Neural cell (in vitro differentiated cells): ENCODE measurements around the gene RBM25. TPM values are rescaled to one million over a fixed set of nuclear protein-coding genes. Genes with fewer than 3 reads are reported as not detected.

Experiments
- H2AFZ ChIP-seq: fragments of 200-600, 300-800 bp; sonication (generic), shearing (Covaris generic); 2 replicates; pipeline ENCODE4 v1.6.0; 2014; ENCODE audit warnings: low read depth, mild to moderate bottlenecking, antibody characterized with exemption, low read length, moderate library complexity
- H3F3A ChIP-seq: fragments of 200-600 bp; shearing (Covaris generic); 2 replicates; pipeline ENCODE4 v1.6.1; 2016; ENCODE audit warnings: mild to moderate bottlenecking, moderate library complexity, mixed read lengths, antibody characterized with exemption, low read length; ENCODE audit not compliant: insufficient read depth, poor library complexity, severe bottlenecking
- H3K27ac ChIP-seq: fragments of 200-600, 300-800 bp; sonication (generic), shearing (Covaris generic); 2 replicates; pipeline ENCODE4 v1.5.1; 2014; ENCODE audit warnings: mild to moderate bottlenecking, low read length, moderate library complexity
- H3K27me3 ChIP-seq: fragments of 300-800, 200-600 bp; sonication (generic), shearing (Covaris generic); 2 replicates; pipeline ENCODE4 v1.6.0; 2014; ENCODE audit warnings: mild to moderate bottlenecking, low read depth, low read length, moderate library complexity; ENCODE audit not compliant: insufficient read depth
- H3K36me3 ChIP-seq: fragments of 300-800, 200-600 bp; sonication (generic), shearing (Covaris generic); 2 replicates; pipeline ENCODE4 v1.5.1; 2014; ENCODE audit warnings: mild to moderate bottlenecking, antibody characterized with exemption, low read length, moderate library complexity; ENCODE audit not compliant: insufficient read depth
- H3K4me2 ChIP-seq: fragments of 300-800, 200-600 bp; sonication (generic), shearing (Covaris generic); 2 replicates; pipeline ENCODE4 v1.6.0; 2014; ENCODE audit warnings: mild to moderate bottlenecking, low read length
- H3K4me3 ChIP-seq: fragments of 300-800, 200-600 bp; sonication (generic), shearing (Covaris generic); 2 replicates; pipeline ENCODE4 v1.5.1; 2014; ENCODE audit warnings: mild to moderate bottlenecking, low read length, moderate library complexity
- H3K79me2 ChIP-seq: fragments of 200-600 bp; shearing (Covaris generic); replicated peaks from 2 replicates; pipeline ENCODE4 v1.6.0; 2014; ENCODE audit warnings: mild to moderate bottlenecking, low read length, moderate library complexity; ENCODE audit not compliant: insufficient read depth
- H3K9ac ChIP-seq: fragments of 300-800, 200-600 bp; sonication (generic), shearing (Covaris generic); 2 replicates; pipeline ENCODE4 v1.6.1; 2016; ENCODE audit warnings: mild to moderate bottlenecking, low read length, mixed read lengths
- H3K9me2 ChIP-seq: fragments of 200-600 bp; shearing (Covaris generic); 2 replicates; pipeline ENCODE4 v1.6.1; 2016; ENCODE audit warnings: mild to moderate bottlenecking, low read length, mixed read lengths; ENCODE audit not compliant: insufficient read depth
- H3K9me3 ChIP-seq: fragments of 200-600, 300-800 bp; sonication (generic), shearing (Covaris generic); 2 replicates; pipeline ENCODE4 v1.6.1; 2016; ENCODE audit warnings: mild to moderate bottlenecking, mixed run types, low read length, moderate library complexity, mixed read lengths
- H4K20me1 ChIP-seq: fragments of 200-600 bp; shearing (Covaris generic); 2 replicates; pipeline ENCODE4 v1.6.1; 2016; ENCODE audit warnings: mild to moderate bottlenecking, mixed run types; ENCODE audit not compliant: insufficient read depth
- CTCF ChIP-seq: fragments of 450-650 bp; IDR thresholded peaks from 2 replicates; pipeline ENCODE4 v1.5.1; 2014; ENCODE audit warnings: antibody characterized with exemption, mild to moderate bottlenecking, moderate library complexity; ENCODE audit not compliant: poor library complexity, severe bottlenecking
- EP300 ChIP-seq: fragments of 450-650 bp; conservative IDR thresholded peaks from 2 replicates; pipeline ENCODE4 v1.6.1; 2014; ENCODE audit warnings: antibody characterized with exemption, mild to moderate bottlenecking, moderate library complexity; ENCODE audit not compliant: poor library complexity, severe bottlenecking
- EZH2 ChIP-seq: fragments of 200-600, 300-800 bp; shearing (Covaris generic), sonication (generic); IDR thresholded peaks from 2 replicates; pipeline ENCODE4 v1.6.1; 2014; ENCODE audit warnings: antibody characterized with exemption, low read length, borderline replicate concordance, mild to moderate bottlenecking; ENCODE audit not compliant: insufficient read depth, poor library complexity, severe bottlenecking
- MXI1 ChIP-seq: fragments of 450-650 bp; conservative IDR thresholded peaks from 2 replicates; pipeline ENCODE4 v1.6.1; 2014; ENCODE audit warnings: antibody characterized with exemption, mild to moderate bottlenecking; ENCODE audit not compliant: poor library complexity, severe bottlenecking
- POLR2AphosphoS5 ChIP-seq: IDR thresholded peaks from 2 replicates; pipeline ENCODE4 v1.6.1; 2012
- RAD21 ChIP-seq: fragments of 450-650 bp; conservative IDR thresholded peaks from 2 replicates; pipeline ENCODE4 v1.6.1; 2014; ENCODE audit warnings: antibody characterized with exemption, mild to moderate bottlenecking, moderate library complexity
- SMC3 ChIP-seq: fragments of 450-650 bp; conservative IDR thresholded peaks from 2 replicates; pipeline ENCODE4 v1.6.1; 2014; ENCODE audit warnings: antibody characterized with exemption, mild to moderate bottlenecking, moderate library complexity; ENCODE audit not compliant: poor library complexity
- TAF1 ChIP-seq: IDR thresholded peaks from 2 replicates; pipeline ENCODE4 v1.6.1; 2012; ENCODE audit warnings: low read depth
- polyA plus RNA-seq: library from polyadenylated mRNA; depleted of rRNA; stranded (reverse); fragments of >200 nt; gene quantifications from 2 replicates; pipeline ENCODE4 v1.2.3, GENCODE V29; 2014
- TF ChIP-seq, protein P1 (sequence below): IDR thresholded peaks from 2 replicates; pipeline ENCODE4 v1.6.1; 2012; ENCODE audit warnings: borderline replicate concordance

The RBM25 gene
- polyA plus RNA-seq, 1 donor from 2014 or later = 206 TPM

DNA sequence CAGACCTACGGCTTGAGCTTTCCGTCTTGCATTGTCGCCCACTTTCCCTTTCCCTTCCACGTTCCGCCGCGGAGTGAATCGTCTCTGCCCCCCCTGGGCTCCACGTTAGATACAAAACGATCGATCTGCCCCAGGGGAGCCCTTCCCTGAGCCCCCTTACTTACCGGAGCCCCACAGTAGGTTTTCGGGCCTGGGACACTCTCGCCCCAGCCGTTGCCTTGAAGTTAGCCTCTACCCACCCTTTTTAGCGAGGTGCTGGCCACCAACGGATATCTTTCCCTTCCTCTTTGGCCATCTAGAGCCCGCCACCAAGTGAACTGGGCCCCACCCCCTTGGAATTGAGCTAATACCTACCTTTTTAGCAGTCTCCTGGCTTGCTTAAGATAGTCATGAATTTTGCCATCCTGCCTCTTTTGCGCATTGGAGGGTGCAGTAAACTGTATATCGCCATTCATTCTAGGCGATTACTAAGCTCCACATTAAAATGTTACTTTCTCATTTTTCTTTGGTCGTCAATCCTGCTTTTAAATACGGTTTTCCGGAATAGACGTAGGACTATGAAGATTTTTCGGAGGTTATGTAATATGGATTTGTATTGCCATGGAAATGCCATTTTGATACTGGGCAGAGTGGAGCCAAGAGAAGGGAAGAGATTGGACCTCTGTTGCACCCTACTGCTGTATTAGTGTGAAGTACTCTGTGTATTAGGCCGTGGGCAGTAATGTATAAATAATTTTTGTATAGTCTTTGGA lies 764 bp downstream of the RBM25 start:
- peak overlapping the region; percentile 96 for H3K27ac ChIP-seq
- peaks cover 50% of the 10 kb centered on the region for H3K79me2 ChIP-seq
- H3K9me2 ChIP-seq = no peaks in the 10 kb centered on the region
- no peaks in the 10 kb centered on the region for H3K36me3 ChIP-seq
- peak overlapping the region; percentile 84 for H2AFZ ChIP-seq
- peaks cover 7% of the 10 kb centered on the region for H4K20me1 ChIP-seq
- peaks cover 12% of the 10 kb centered on the region for H3F3A ChIP-seq
- TF ChIP-seq RAD21 = no peak
- TF ChIP-seq TAF1 = no peak
- no peak for TF ChIP-seq EZH2
- no peak for TF ChIP-seq SMC3
- no peak for TF ChIP-seq POLR2AphosphoS5
- TF ChIP-seq, protein P1, sequence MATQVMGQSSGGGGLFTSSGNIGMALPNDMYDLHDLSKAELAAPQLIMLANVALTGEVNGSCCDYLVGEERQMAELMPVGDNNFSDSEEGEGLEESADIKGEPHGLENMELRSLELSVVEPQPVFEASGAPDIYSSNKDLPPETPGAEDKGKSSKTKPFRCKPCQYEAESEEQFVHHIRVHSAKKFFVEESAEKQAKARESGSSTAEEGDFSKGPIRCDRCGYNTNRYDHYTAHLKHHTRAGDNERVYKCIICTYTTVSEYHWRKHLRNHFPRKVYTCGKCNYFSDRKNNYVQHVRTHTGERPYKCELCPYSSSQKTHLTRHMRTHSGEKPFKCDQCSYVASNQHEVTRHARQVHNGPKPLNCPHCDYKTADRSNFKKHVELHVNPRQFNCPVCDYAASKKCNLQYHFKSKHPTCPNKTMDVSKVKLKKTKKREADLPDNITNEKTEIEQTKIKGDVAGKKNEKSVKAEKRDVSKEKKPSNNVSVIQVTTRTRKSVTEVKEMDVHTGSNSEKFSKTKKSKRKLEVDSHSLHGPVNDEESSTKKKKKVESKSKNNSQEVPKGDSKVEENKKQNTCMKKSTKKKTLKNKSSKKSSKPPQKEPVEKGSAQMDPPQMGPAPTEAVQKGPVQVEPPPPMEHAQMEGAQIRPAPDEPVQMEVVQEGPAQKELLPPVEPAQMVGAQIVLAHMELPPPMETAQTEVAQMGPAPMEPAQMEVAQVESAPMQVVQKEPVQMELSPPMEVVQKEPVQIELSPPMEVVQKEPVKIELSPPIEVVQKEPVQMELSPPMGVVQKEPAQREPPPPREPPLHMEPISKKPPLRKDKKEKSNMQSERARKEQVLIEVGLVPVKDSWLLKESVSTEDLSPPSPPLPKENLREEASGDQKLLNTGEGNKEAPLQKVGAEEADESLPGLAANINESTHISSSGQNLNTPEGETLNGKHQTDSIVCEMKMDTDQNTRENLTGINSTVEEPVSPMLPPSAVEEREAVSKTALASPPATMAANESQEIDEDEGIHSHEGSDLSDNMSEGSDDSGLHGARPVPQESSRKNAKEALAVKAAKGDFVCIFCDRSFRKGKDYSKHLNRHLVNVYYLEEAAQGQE = no peak
- TF ChIP-seq MXI1 = no peak
- TF ChIP-seq EP300 = no peak
- TF ChIP-seq CTCF = no peak
- peak overlapping the region; percentile 99 for H3K4me3 ChIP-seq
- no peaks in the 10 kb centered on the region for H3K27me3 ChIP-seq
- H3K4me2 ChIP-seq = peak overlapping the region; percentile 29
- peak overlapping the region; percentile 99 for H3K9ac ChIP-seq
- no peaks in the 10 kb centered on the region for H3K9me3 ChIP-seq

DNA sequence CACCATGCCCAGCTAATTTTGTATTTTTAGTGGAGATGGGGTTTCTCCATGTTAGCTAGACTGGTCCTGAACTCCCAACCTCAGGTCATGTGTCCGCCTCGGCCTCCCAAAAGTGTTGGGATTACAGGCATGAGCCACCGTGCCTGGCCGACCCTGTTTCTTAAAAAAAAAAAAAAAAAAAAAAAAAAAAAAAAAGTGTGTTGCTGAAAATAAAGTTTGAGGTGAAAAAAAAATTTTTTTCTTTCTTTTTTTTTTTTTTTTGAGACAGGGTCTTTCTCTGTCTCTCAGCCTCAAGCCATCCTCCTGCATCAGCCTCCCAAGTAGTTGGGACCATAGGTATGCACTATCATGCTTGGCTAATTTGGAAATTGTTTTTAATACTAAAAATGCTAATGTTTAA lies 11.3 kb downstream of the RBM25 start:
- Histone ChIP-seq H2AFZ (no peak overlapping the region), H4K20me1 (peaks cover 4% of the 10 kb centered on the region), H3K9me3 (no peaks in the 10 kb centered on the region), H3F3A (no peaks in the 10 kb centered on the region), H3K36me3 (no peaks in the 10 kb centered on the region), H3K4me2 (no peak overlapping the region), H3K9ac (no peak overlapping the region), H3K27ac (no peak overlapping the region), H3K27me3 (no peaks in the 10 kb centered on the region), H3K79me2 (peaks cover 72% of the 10 kb centered on the region), H3K4me3 (no peak overlapping the region), H3K9me2 (no peaks in the 10 kb centered on the region)
- TF ChIP-seq EP300 (no peak), EZH2 (no peak), POLR2AphosphoS5 (no peak), TAF1 (no peak), SMC3 (no peak), CTCF (no peak), RAD21 (no peak), MXI1 (no peak)
- TF ChIP-seq, protein P1 = no peak
